SK-N-SH treated with all-trans-retinoic acid at 6 μM for 48 hours (cell line): ENCODE results near the gene IGSF9.

Experiments used
- ISL1 ChIP-seq: fragments of 250-450 bp; sonication (Bioruptor Pico); IDR thresholded peaks from 2 replicates; pipeline ENCODE4 v2.1.2; 2022; ENCODE audit warnings: mild to moderate bottlenecking, moderate library complexity
- OSR1 ChIP-seq: fragments of 250-450 bp; sonication (Bioruptor Pico); IDR thresholded peaks from 2 replicates; pipeline ENCODE4 v1.8.0; 2022; ENCODE audit warnings: moderate library complexity, mild to moderate bottlenecking, inconsistent platforms
- PPARA ChIP-seq: fragments of 250-450 bp; sonication (Bioruptor Pico); IDR thresholded peaks from 2 replicates; pipeline ENCODE4 v1.5.0; 2020; ENCODE audit warnings: mild to moderate bottlenecking, borderline replicate concordance
- RARB ChIP-seq: fragments of 250-450 bp; sonication (Bioruptor Pico); IDR thresholded peaks from 2 replicates; pipeline ENCODE4 v1.8.0; 2021; ENCODE audit warnings: mild to moderate bottlenecking, moderate library complexity
- TCF4 ChIP-seq: fragments of 250-450 bp; sonication (Bioruptor Pico); IDR thresholded peaks from 2 replicates; pipeline ENCODE4 v1.8.0; 2021; ENCODE audit warnings: mild to moderate bottlenecking, moderate library complexity, borderline replicate concordance
- ZFP30 ChIP-seq: fragments of 450-650 bp; formaldehyde crosslinking; IDR thresholded peaks from 2 replicates; pipeline ENCODE4 v1.5.0; 2022; ENCODE audit warnings: mild to moderate bottlenecking, moderate library complexity
- ZNF565 ChIP-seq: fragments of 450-650 bp; formaldehyde crosslinking; conservative IDR thresholded peaks from 2 replicates; pipeline ENCODE4 v1.5.0; 2020; ENCODE audit warnings: low read depth, mild to moderate bottlenecking, moderate library complexity
- ZNF70 ChIP-seq: fragments of 450-650 bp; formaldehyde crosslinking; IDR thresholded peaks from 2 replicates; pipeline ENCODE4 v1.5.0; 2020; ENCODE audit warnings: mild to moderate bottlenecking, moderate library complexity
- ZNF8 ChIP-seq: fragments of 450-650 bp; formaldehyde crosslinking; IDR thresholded peaks from 2 replicates; pipeline ENCODE4 v1.5.0; 2020; ENCODE audit warnings: mild to moderate bottlenecking, moderate library complexity
- TF ChIP-seq, protein P1 (sequence below): fragments of 250-450 bp; sonication (Bioruptor Pico); IDR thresholded peaks from 2 replicates; pipeline ENCODE4 v1.8.0; 2020; ENCODE audit warnings: mild to moderate bottlenecking, moderate library complexity, borderline replicate concordance
- TF ChIP-seq, protein P2 (sequence below): fragments of 250-450 bp; sonication (Bioruptor Pico); IDR thresholded peaks from 2 replicates; pipeline ENCODE4 v1.5.1; 2021; ENCODE audit warnings: mild to moderate bottlenecking, moderate library complexity

DNA sequence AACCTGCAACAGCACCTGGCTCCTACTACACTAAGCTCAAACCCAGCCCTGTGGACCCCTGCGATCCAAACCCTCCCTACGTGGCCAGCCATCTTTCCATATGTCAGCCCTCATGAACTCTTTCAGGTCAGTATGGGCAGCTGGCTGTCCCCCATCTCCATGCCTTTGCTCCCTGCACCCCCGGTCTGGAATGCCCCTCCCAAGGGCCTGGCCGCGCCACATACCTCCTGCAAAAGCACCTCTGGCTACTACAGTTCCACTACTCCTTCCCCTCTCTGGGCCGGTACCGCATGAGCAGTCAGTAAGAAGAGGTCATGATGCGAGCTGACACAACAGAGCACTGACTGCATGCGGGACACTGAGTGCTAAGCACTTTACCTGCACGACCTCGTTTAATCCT lies 10.1 kb downstream of the IGSF9 start:
- TF ChIP-seq ISL1 (CRISPR knock-in tag) (no peak), ZNF8 (CRISPR knock-in tag) (no peak), ZNF70 (CRISPR knock-in tag) (no peak), ZNF565 (no peak), TCF4 (no peak), PPARA (CRISPR knock-in tag) (no peak), RARB (CRISPR knock-in tag) (no peak), OSR1 (no peak), ZFP30 (CRISPR knock-in tag) (no peak)
- TF ChIP-seq, protein P1, sequence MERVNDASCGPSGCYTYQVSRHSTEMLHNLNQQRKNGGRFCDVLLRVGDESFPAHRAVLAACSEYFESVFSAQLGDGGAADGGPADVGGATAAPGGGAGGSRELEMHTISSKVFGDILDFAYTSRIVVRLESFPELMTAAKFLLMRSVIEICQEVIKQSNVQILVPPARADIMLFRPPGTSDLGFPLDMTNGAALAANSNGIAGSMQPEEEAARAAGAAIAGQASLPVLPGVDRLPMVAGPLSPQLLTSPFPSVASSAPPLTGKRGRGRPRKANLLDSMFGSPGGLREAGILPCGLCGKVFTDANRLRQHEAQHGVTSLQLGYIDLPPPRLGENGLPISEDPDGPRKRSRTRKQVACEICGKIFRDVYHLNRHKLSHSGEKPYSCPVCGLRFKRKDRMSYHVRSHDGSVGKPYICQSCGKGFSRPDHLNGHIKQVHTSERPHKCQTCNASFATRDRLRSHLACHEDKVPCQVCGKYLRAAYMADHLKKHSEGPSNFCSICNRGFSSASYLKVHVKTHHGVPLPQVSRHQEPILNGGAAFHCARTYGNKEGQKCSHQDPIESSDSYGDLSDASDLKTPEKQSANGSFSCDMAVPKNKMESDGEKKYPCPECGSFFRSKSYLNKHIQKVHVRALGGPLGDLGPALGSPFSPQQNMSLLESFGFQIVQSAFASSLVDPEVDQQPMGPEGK (CRISPR knock-in tag): no peak
- TF ChIP-seq, protein P2, sequence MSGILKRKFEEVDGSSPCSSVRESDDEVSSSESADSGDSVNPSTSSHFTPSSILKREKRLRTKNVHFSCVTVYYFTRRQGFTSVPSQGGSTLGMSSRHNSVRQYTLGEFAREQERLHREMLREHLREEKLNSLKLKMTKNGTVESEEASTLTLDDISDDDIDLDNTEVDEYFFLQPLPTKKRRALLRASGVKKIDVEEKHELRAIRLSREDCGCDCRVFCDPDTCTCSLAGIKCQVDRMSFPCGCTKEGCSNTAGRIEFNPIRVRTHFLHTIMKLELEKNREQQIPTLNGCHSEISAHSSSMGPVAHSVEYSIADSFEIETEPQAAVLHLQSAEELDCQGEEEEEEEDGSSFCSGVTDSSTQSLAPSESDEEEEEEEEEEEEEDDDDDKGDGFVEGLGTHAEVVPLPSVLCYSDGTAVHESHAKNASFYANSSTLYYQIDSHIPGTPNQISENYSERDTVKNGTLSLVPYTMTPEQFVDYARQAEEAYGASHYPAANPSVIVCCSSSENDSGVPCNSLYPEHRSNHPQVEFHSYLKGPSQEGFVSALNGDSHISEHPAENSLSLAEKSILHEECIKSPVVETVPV (CRISPR knock-in tag): no peak
